ENCODE measurements around the gene DUSP16. TPM values are rescaled to one million over a fixed set of nuclear protein-coding genes. Genes with fewer than 3 reads are reported as not detected.
A peak's percentile ranks its signal among the peaks of the same experiment; 100 is the strongest.

DUSP16 gene
- total RNA-seq, 4 donors from 2014 or later, result 24.2 to 34.5 (median 26.4) TPM

- H3K27ac ChIP-seq, result no peak overlapping the region
- intact Hi-C loops (cut with DNase I), result no loop called here
- no peaks in the 10 kb centered on the region for H3K27me3 ChIP-seq
Measured at GRCh38 chr12:12587878-12588277, 25.2 kb upstream of the DUSP16 start.

DNA sequence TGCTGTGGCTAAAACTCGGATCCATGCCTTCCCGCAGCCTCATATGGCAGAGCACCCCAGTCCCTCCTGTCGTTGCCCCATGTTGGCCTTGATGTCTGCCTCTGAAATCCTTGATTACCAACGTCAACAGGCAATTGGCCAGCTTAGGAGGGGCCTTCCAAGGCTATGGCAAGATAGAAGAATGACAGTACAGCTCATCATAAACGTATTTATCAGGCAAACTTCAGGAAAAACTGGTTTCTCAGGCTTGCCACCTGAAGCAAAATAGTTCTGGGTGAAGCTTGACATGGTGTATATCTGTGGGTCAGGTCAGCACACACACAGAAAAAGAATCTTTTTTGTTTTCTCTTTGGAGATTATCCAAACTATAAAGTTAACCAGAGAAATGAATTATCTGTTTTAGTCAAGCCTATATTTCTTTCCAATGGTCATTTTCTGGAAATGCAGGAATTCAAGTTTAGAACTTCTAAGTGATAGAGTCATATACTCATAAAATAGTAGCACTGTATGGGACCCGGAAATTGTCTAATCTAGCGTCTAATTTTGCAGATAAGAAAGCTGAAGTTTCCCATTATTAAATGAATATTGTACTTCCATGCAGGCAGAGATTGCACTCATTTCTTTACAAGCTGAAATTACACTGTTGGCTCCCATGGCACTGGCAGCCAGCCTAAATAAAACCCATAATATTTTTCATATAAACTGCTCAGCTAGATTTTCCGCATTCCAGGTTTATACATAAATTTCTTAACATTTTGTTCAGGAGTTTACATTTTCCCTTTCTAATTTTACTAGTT, 24.4 kb upstream of the DUSP16 start:
- Histone ChIP-seq H3K27me3 (no peaks in the 10 kb centered on the region), H3K9me3 (no peaks in the 10 kb centered on the region), H3K4me1 (peaks cover 13 to 30% of the 10 kb centered on the region in 2 donors), H3K27ac (no peak overlapping the region), H3K36me3 (no peaks in the 10 kb centered on the region), H3K4me3 (replicated peaks in 1 of 3) (no peak overlapping the region)
- intact Hi-C loops (cut with DNase I), result no loop called here
- DNase-seq, result no peak
- WGBS, 2 donors, result 81 to 83% methylated on average over 8 of the region's 8 CpGs
- no peak for TF ChIP-seq POLR2A (IDR thresholded peaks at IDR 0.05)
- TF ChIP-seq CTCF (IDR thresholded peaks at IDR 0.05), result no peak

More at GRCh38 chr12:12587878-12588277, 25.2 kb upstream of the DUSP16 start:
- DNase-seq, result no peak
- Histone ChIP-seq H3K4me1 (peaks cover 6 to 22% of the 10 kb centered on the region in 2 donors), H3K9me3 (no peaks in the 10 kb centered on the region), H3K36me3 (no peaks in the 10 kb centered on the region), H3K4me3 (replicated peaks in 1 of 3) (no peak overlapping the region)
- WGBS, 2 donors, result 100% methylated on average over 1 of the region's 1 CpG
- no peak for TF ChIP-seq POLR2A (IDR thresholded peaks at IDR 0.05)
- no peak for TF ChIP-seq CTCF (IDR thresholded peaks at IDR 0.05)

- Histone ChIP-seq H3K9me3 (no peaks in the 10 kb centered on the region), H3K27me3 (no peaks in the 10 kb centered on the region), H3K4me3 (replicated peaks in 1 of 3) (no peak overlapping the region), H3K36me3 (no peaks in the 10 kb centered on the region), H3K4me1 (peaks cover 15 to 32% of the 10 kb centered on the region in 2 donors), H3K27ac (peak overlapping the region in 2 of 3 donors; percentile 2 to 86)
- 78 to 90% methylated on average over 2 of the region's 2 CpGs for WGBS, 2 donors
- intact Hi-C loops (cut with DNase I), result no loop called here
- peak; percentile 28 to 37 for DNase-seq
- TF ChIP-seq CTCF (IDR thresholded peaks at IDR 0.05) (no peak), POLR2A (IDR thresholded peaks at IDR 0.05) (no peak)
Measured at GRCh38 chr12:12585115-12585863, 22.6 kb upstream of the DUSP16 start.

- Histone ChIP-seq H3K27ac (peak overlapping the region; percentile 46 to 86 (median 68)), H3K9me3 (no peaks in the 10 kb centered on the region), H3K4me3 (replicated peaks in 1 of 3) (no peak overlapping the region), H3K4me1 (peaks cover 15 to 32% of the 10 kb centered on the region in 2 donors), H3K27me3 (no peaks in the 10 kb centered on the region), H3K36me3 (no peaks in the 10 kb centered on the region)
- DNase-seq, result no peak
- TF ChIP-seq CTCF (IDR thresholded peaks at IDR 0.05) (no peak), POLR2A (IDR thresholded peaks at IDR 0.05) (no peak)
- intact Hi-C loops (cut with DNase I), result no loop called here
- WGBS, 2 donors, result 81 to 82% methylated on average over 5 of the region's 5 CpGs
Measured at GRCh38 chr12:12583510-12584178, 21.0 kb upstream of the DUSP16 start.
